Measurements from ENCODE around the gene DDX23.
A peak's percentile ranks its signal among the peaks of the same experiment; 100 is the strongest.

GRCh38 chr12:48814262-48815125, 37.5 kb downstream of the DDX23 start:
- TF ChIP-seq CTCF (IDR thresholded peaks at IDR 0.05; ENCODE audit: low read depth, low read length, poor library complexity, severe bottlenecking) (peak; percentile 98), EZH2phosphoT487 (IDR thresholded peaks at IDR 0.05; ENCODE audit: borderline replicate concordance, low read length) (no peak)

Data from DOHH2 (cell line).